Sigmoid colon (tissue), 7 donors: ENCODE results near the gene EDDM3A. TPM values are rescaled to one million over a fixed set of nuclear protein-coding genes. Genes with fewer than 3 reads are reported as not detected.

Experiments
- DNase-seq: peaks from one replicate; pipeline ENCODE4 v3.0.0-alpha.2; 2019
- H3K27ac ChIP-seq, 4 donors: fragments of 200-600 bp; sonication (generic); one replicate each; pipeline ENCODE4 v1.5.1; 2016 to 2019; ENCODE audit warnings: mild to moderate bottlenecking in 1 of 4
- H3K27me3 ChIP-seq, 3 donors: fragments of 200-600 bp; sonication (generic); one replicate each; pipeline ENCODE4 v1.5.1; 2019; ENCODE audit warnings: mild to moderate bottlenecking in 1 of 3
- H3K36me3 ChIP-seq, 4 donors: fragments of 200-600 bp; sonication (generic); one replicate each; pipeline ENCODE4 v1.5.1; 2016 to 2019
- H3K4me1 ChIP-seq, 4 donors: fragments of 200-600 bp; sonication (generic); one replicate each; pipeline ENCODE4 v1.5.1; 2017 to 2019
- H3K4me3 ChIP-seq, 4 donors: fragments of 200-600 bp; sonication (generic); one replicate each; pipeline ENCODE4 v1.5.1; 2017 to 2019; ENCODE audit warnings: mild to moderate bottlenecking in 2 of 4, moderate library complexity in 1 of 4
- H3K9me3 ChIP-seq, 4 donors: fragments of 200-600 bp in 3 of 4; sonication (generic) in 3 of 4; one replicate each; pipeline versions ENCODE4 v1.5.1 to v1.6.1; 2013 to 2019
- CTCF ChIP-seq, 4 experiments: fragments of 450-650 bp in 3 of 4; fragments of 200-600 bp in 1 of 4; IDR thresholded peaks; one replicate each; pipeline ENCODE4 v1.5.1; 2016 to 2019; ENCODE audit warnings: antibody characterized with exemption in 4 of 4, mild to moderate bottlenecking in 3 of 4, moderate library complexity in 2 of 4
- EP300 ChIP-seq, 4 donors: sonication (generic); formaldehyde crosslinking; IDR thresholded peaks; one replicate each; pipeline ENCODE4 v1.6.1; 2017; ENCODE audit warnings: antibody characterized with exemption in 4 of 4
- POLR2A ChIP-seq, 2 donors: fragments of 450-650 bp; IDR thresholded peaks; one replicate each; pipeline ENCODE4 v1.6.1; 2016; ENCODE audit warnings: antibody characterized with exemption in 2 of 2, mild to moderate bottlenecking in 2 of 2, moderate library complexity in 2 of 2
- POLR2AphosphoS5 ChIP-seq, 4 donors: sonication (generic); formaldehyde crosslinking; IDR thresholded peaks; one replicate each; pipeline ENCODE4 v1.6.1; 2017; ENCODE audit warnings: antibody characterized with exemption in 4 of 4
- whole genome bisulfite sequencing, 2 donors: extraction: QIAGEN DNeasy Blood & Tissue Kit; methylation state at CpG; one replicate each; pipeline ENCODE4 v1.1.7; 2013; 5-methylcytosine and 5-hydroxymethylcytosine counted together
- intact Hi-C: fragments of 100-400 bp; cut with DNase I; formaldehyde crosslinking; loops from one replicate; pipeline ENCODE4 v1.15.1; 2023
- polyA plus RNA-seq, 3 donors: library from polyadenylated mRNA; stranded (reverse); fragments of 200-250 nt; gene quantifications; one replicate each; pipeline ENCODE4 v1.2.3, GENCODE V29; 2013
- total RNA-seq, 4 donors: library from RNA; depleted of rRNA; stranded (reverse); fragments of >200 nt; gene quantifications; one replicate each; pipeline ENCODE4 v1.1.0, GENCODE V29; 2016
- donor health status: healthy with polysubstance abuse.
- donor health status: Bipolar disorder and iron deficiency.
- donor health status: healthy.

The EDDM3A gene
- total and polyA plus RNA-seq, 7 donors = not detected

GRCh38 chr14:20794644-20795369 lies 49.1 kb downstream of the EDDM3A start:
- DNase-seq = no peak

GRCh38 chr14:20797164-20797563 lies 51.5 kb downstream of the EDDM3A start:
- no peak overlapping the region for H3K27ac ChIP-seq
- intact Hi-C loops = no loop called here
- peaks cover 0 to 16% (median 13%) of the 10 kb centered on the region in 4 donors for H3K4me1 ChIP-seq
- TF ChIP-seq POLR2A (IDR thresholded peaks at IDR 0.05) (no peak), EP300 (IDR thresholded peaks at IDR 0.05) (no peak)
- WGBS, 2 donors = 96 to 98% methylated on average over 1 of the region's 1 CpG
- no peak for DNase-seq
- H3K9me3 ChIP-seq = no peaks in the 10 kb centered on the region
- no peak overlapping the region for H3K4me3 ChIP-seq
- no peaks in the 10 kb centered on the region for H3K27me3 ChIP-seq
- no peaks in the 10 kb centered on the region for H3K36me3 ChIP-seq

More at GRCh38 chr14:20794644-20795369, 49.1 kb downstream of the EDDM3A start:
- H3K36me3 ChIP-seq = no peaks in the 10 kb centered on the region
- H3K27ac ChIP-seq = no peak overlapping the region
- WGBS, 2 donors = 80 to 82% methylated on average over 7 of the region's 7 CpGs
- no peak overlapping the region for H3K4me3 ChIP-seq
- no peak for TF ChIP-seq POLR2AphosphoS5 (IDR thresholded peaks at IDR 0.05)
- TF ChIP-seq CTCF (IDR thresholded peaks at IDR 0.05) = no peak
- no peak for TF ChIP-seq EP300 (IDR thresholded peaks at IDR 0.05)
- no peak for TF ChIP-seq POLR2A (IDR thresholded peaks at IDR 0.05)
- no peaks in the 10 kb centered on the region for H3K27me3 ChIP-seq
- no peaks in the 10 kb centered on the region for H3K9me3 ChIP-seq
- H3K4me1 ChIP-seq = peaks cover 0 to 11% (median 9%) of the 10 kb centered on the region in 4 donors
- intact Hi-C loops = no loop called here

Other genes starting within 250 kb of the EDDM3A start
- not detected for gene RNASE10, start 240.3 kb upstream of the EDDM3A start, total RNA-seq
- under 1 TPM in 1 of 3 donors, not detected in 2; 0.12 TPM for gene RNASE10, start 240.3 kb upstream of the EDDM3A start, polyA plus RNA-seq
- gene RNASE9, start 184.8 kb upstream of the EDDM3A start, total RNA-seq = not detected
- gene RNASE9, start 184.8 kb upstream of the EDDM3A start, polyA plus RNA-seq = not detected
- not detected for gene RNASE11, start 157.9 kb upstream of the EDDM3A start, total RNA-seq
- not detected for gene RNASE11, start 157.9 kb upstream of the EDDM3A start, polyA plus RNA-seq
- gene RNASE12, start 154.5 kb upstream of the EDDM3A start, total RNA-seq = not detected
- not detected for gene RNASE12, start 154.5 kb upstream of the EDDM3A start, polyA plus RNA-seq
- not detected for gene OR6S1, start 104.2 kb upstream of the EDDM3A start, total RNA-seq
- gene OR6S1, start 104.2 kb upstream of the EDDM3A start, polyA plus RNA-seq = not detected
- gene RNASE4, start 61.3 kb upstream of the EDDM3A start, total RNA-seq = 100 to 1,000 TPM in 1 of 4 donors, 10 to 100 TPM in 3; 44.0 to 138 (median 65.5) TPM
- 10 to 100 TPM; 11.4 to 46.3 (median 15.5) TPM for gene RNASE4, start 61.3 kb upstream of the EDDM3A start, polyA plus RNA-seq
- 10 to 100 TPM; 13.3 to 44.4 (median 19.0) TPM for gene ANG, start 57.1 kb upstream of the EDDM3A start, total RNA-seq
- 10 to 100 TPM; 15.5 to 28.3 (median 22.2) TPM for gene ANG, start 57.1 kb upstream of the EDDM3A start, polyA plus RNA-seq
- not detected for gene EDDM3B, start 22.5 kb downstream of the EDDM3A start, total RNA-seq
- gene EDDM3B, start 22.5 kb downstream of the EDDM3A start, polyA plus RNA-seq = not detected
- gene RNASE6, start 35.4 kb downstream of the EDDM3A start, total RNA-seq = 10 to 100 TPM; 10.2 to 25.0 (median 19.2) TPM
- gene RNASE6, start 35.4 kb downstream of the EDDM3A start, polyA plus RNA-seq = 10 to 100 TPM in 2 of 3 donors, 1 to 10 TPM in 1; 9.6 to 46.2 (median 45.9) TPM
- 100 to 1,000 TPM; 148 to 581 (median 428) TPM for gene RNASE1, start 57.0 kb downstream of the EDDM3A start, total RNA-seq
- 100 to 1,000 TPM; 111 to 584 (median 192) TPM for gene RNASE1, start 57.0 kb downstream of the EDDM3A start, polyA plus RNA-seq
- 1 to 10 TPM in 1 of 4 donors, not detected in 3; 2.6 TPM for gene RNASE3, start 145.5 kb downstream of the EDDM3A start, total RNA-seq
- not detected for gene RNASE3, start 145.5 kb downstream of the EDDM3A start, polyA plus RNA-seq
- gene RNASE2, start 209.6 kb downstream of the EDDM3A start, total RNA-seq = 10 to 100 TPM in 1 of 4 donors, 1 to 10 TPM in 2, not detected in 1; 2.1 to 14.3 (median 2.9) TPM
- gene RNASE2, start 209.6 kb downstream of the EDDM3A start, polyA plus RNA-seq = 1 to 10 TPM in 2 of 3 donors, not detected in 1; 3.1 to 3.2 TPM
- gene METTL17, start 244.1 kb downstream of the EDDM3A start, total RNA-seq = 100 to 1,000 TPM in 1 of 4 donors, 10 to 100 TPM in 3; 72.9 to 103 (median 90.0) TPM
- 10 to 100 TPM; 24.0 to 76.4 (median 25.2) TPM for gene METTL17, start 244.1 kb downstream of the EDDM3A start, polyA plus RNA-seq